Lower leg skin (tissue), 3 donors: ENCODE measurements around the gene CRYAB.

Experiments used
- POLR2A ChIP-seq, 2 donors: fragments of 450-650 bp; IDR thresholded peaks; one replicate each; pipeline ENCODE4 v1.6.1; 2016 to 2017; ENCODE audit warnings: antibody characterized with exemption in 2 of 2, mild to moderate bottlenecking in 1 of 2, moderate library complexity in 1 of 2
- TF ChIP-seq, protein P1 (sequence below), 3 donors: fragments of 450-650 bp; IDR thresholded peaks; one replicate each; pipeline ENCODE4 v1.5.1; 2016; ENCODE audit warnings: antibody characterized with exemption in 3 of 3, mild to moderate bottlenecking in 3 of 3, moderate library complexity in 2 of 3

- TF ChIP-seq, protein P1, sequence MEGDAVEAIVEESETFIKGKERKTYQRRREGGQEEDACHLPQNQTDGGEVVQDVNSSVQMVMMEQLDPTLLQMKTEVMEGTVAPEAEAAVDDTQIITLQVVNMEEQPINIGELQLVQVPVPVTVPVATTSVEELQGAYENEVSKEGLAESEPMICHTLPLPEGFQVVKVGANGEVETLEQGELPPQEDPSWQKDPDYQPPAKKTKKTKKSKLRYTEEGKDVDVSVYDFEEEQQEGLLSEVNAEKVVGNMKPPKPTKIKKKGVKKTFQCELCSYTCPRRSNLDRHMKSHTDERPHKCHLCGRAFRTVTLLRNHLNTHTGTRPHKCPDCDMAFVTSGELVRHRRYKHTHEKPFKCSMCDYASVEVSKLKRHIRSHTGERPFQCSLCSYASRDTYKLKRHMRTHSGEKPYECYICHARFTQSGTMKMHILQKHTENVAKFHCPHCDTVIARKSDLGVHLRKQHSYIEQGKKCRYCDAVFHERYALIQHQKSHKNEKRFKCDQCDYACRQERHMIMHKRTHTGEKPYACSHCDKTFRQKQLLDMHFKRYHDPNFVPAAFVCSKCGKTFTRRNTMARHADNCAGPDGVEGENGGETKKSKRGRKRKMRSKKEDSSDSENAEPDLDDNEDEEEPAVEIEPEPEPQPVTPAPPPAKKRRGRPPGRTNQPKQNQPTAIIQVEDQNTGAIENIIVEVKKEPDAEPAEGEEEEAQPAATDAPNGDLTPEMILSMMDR (IDR thresholded peaks at IDR 0.05) = no peak
- TF ChIP-seq POLR2A (IDR thresholded peaks at IDR 0.05) = no peak
Observed at GRCh38 chr11:111910676-111911562, 651 bp downstream of the CRYAB start.
